MCF 10A (cell line): Measurements from ENCODE around the gene ELF1. TPM values are rescaled to one million over a fixed set of nuclear protein-coding genes. Genes with fewer than 3 reads are reported as not detected.
"Not testable (repeated sequence)": the region's sequence is repeated elsewhere in the genome, so short reads cannot be mapped to it uniquely, and the experiment has no call there.

Source experiments
- BruUV-seq: library from RNA; stranded (reverse); fragments of 400-500 nt; replicated peaks from 2 replicates; lab custom pipeline; 2021; lab: Mats Ljungman, UMichigan
- CTCF ChIA-PET: fragments of 300-600 bp; sonication (Branson Sonifier 250); formaldehyde crosslinking; extraction: SDS; loops from one replicate; lab custom pipeline; 2021; ENCODE audit warnings: antibody characterized with exemption, inconsistent platforms; lab: Yijun Ruan, JAX
- POLR2A ChIA-PET: fragments of 300-600, 350-650 bp; sonication (Branson Sonifier 250); formaldehyde crosslinking; extraction: SDS; loops from one replicate; lab custom pipeline; 2020; ENCODE audit warnings: antibody characterized with exemption, inconsistent platforms; lab: Yijun Ruan, JAX
- DNase-seq: peaks from one replicate; pipeline ENCODE4 v3.0.0-alpha.2; 2018; ENCODE audit not compliant: unreplicated experiment
- H3K27ac Mint-ChIP-seq: one replicate; pipeline ENCODE4 v1.8.0; 2022; ENCODE audit warnings: mild to moderate bottlenecking, low read depth, mixed read lengths; ENCODE audit not compliant: unreplicated experiment
- H3K27me3 Mint-ChIP-seq: one replicate; pipeline ENCODE4 v1.8.0; 2022; ENCODE audit warnings: mixed read lengths; ENCODE audit not compliant: insufficient read depth, unreplicated experiment
- H3K36me3 Mint-ChIP-seq: one replicate; pipeline ENCODE4 v1.8.0; 2022; ENCODE audit warnings: mild to moderate bottlenecking, moderate library complexity, mixed read lengths; ENCODE audit not compliant: insufficient read depth, unreplicated experiment
- H3K4me1 Mint-ChIP-seq: one replicate; pipeline ENCODE4 v1.8.0; 2022; ENCODE audit warnings: mixed read lengths; ENCODE audit not compliant: insufficient read depth, unreplicated experiment
- H3K4me3 Mint-ChIP-seq: one replicate; pipeline ENCODE4 v1.8.0; 2022; ENCODE audit warnings: mild to moderate bottlenecking, moderate library complexity, mixed read lengths; ENCODE audit not compliant: unreplicated experiment
- H3K9me3 Mint-ChIP-seq: one replicate; pipeline ENCODE4 v1.8.0; 2022; ENCODE audit warnings: mixed read lengths; ENCODE audit not compliant: unreplicated experiment
- intact Hi-C: fragments of 100-400 bp; cut with micrococcal nuclease; formaldehyde crosslinking; loops from 2 replicates; pipeline ENCODE4 v1.14.1; 2022
- total RNA-seq: library from RNA; stranded (reverse); gene quantifications from 2 replicates; pipeline ENCODE4 v1.2.3, GENCODE V29; 2022
- TF ChIP-seq, protein P1 (sequence below): fragments of 200-600 bp; IDR thresholded peaks from one replicate; pipeline ENCODE4 v1.8.0; 2022; ENCODE audit warnings: antibody characterized with exemption, mild to moderate bottlenecking; ENCODE audit not compliant: unreplicated experiment

ELF1 gene
- total RNA-seq, 1 experiment from 2014 or later = 73.7 TPM

- no peak for DNase-seq
- H3K27me3 Mint-ChIP-seq = no peaks in the 10 kb centered on the region
- H3K36me3 Mint-ChIP-seq = peaks cover 85% of the 10 kb centered on the region
- BruUV-seq = no TSS peak
- ChIA-PET CTCF (interaction anchor here (0.6 to 0.8 kb wide), 2 partner anchors 20 to 34 kb away, joined by 3 read pairs; no protein-coding TSS in a partner anchor), POLR2A (interaction anchor here (1.2 kb wide), 1 partner anchor 19 kb away, joined by 4 read pairs; no protein-coding TSS in a partner anchor)
- no peaks in the 10 kb centered on the region for H3K4me1 Mint-ChIP-seq
- TF ChIP-seq, protein P1, sequence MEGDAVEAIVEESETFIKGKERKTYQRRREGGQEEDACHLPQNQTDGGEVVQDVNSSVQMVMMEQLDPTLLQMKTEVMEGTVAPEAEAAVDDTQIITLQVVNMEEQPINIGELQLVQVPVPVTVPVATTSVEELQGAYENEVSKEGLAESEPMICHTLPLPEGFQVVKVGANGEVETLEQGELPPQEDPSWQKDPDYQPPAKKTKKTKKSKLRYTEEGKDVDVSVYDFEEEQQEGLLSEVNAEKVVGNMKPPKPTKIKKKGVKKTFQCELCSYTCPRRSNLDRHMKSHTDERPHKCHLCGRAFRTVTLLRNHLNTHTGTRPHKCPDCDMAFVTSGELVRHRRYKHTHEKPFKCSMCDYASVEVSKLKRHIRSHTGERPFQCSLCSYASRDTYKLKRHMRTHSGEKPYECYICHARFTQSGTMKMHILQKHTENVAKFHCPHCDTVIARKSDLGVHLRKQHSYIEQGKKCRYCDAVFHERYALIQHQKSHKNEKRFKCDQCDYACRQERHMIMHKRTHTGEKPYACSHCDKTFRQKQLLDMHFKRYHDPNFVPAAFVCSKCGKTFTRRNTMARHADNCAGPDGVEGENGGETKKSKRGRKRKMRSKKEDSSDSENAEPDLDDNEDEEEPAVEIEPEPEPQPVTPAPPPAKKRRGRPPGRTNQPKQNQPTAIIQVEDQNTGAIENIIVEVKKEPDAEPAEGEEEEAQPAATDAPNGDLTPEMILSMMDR = no peak
- H3K4me3 Mint-ChIP-seq = no peak overlapping the region
- H3K27ac Mint-ChIP-seq = no peak overlapping the region
- intact Hi-C loops = no loop called here
- H3K9me3 Mint-ChIP-seq = no peaks in the 10 kb centered on the region
Measured at GRCh38 chr13:40940841-40941240, 78.3 kb downstream of the ELF1 start.

- POLR2A ChIA-PET = interaction anchor here (1.1 kb wide), 1 partner anchor 12 kb away, joined by 4 read pairs; no protein-coding TSS in a partner anchor
- intact Hi-C loops = no loop called here
- Mint-ChIP-seq H3K27ac (peak overlapping the region; percentile 36), H3K27me3 (no peaks in the 10 kb centered on the region), H3K4me3 (no peak overlapping the region), H3K4me1 (no peaks in the 10 kb centered on the region), H3K36me3 (peaks cover 80% of the 10 kb centered on the region), H3K9me3 (no peaks in the 10 kb centered on the region)
- BruUV-seq = TSS peak; percentile 36
- no peak for DNase-seq
- TF ChIP-seq, protein P1 = no peak
- CTCF ChIA-PET = interaction anchor here (1.1 kb wide), 1 partner anchor 156 kb away, joined by 5 read pairs; no protein-coding TSS in a partner anchor
Measured at GRCh38 chr13:40933508-40934204, 85.5 kb downstream of the ELF1 start.

GRCh38 chr13:40932252-40932651 is 86.9 kb downstream of the ELF1 start:
- BruUV-seq = no TSS peak
- ChIA-PET CTCF (no interaction called here), POLR2A (no interaction called here)
- H3K27me3 Mint-ChIP-seq = no peaks in the 10 kb centered on the region
- no peak overlapping the region for H3K4me3 Mint-ChIP-seq
- DNase-seq = no peak
- intact Hi-C loops = no loop called here
- TF ChIP-seq, protein P1 = no peak
- H3K9me3 Mint-ChIP-seq = no peaks in the 10 kb centered on the region
- H3K36me3 Mint-ChIP-seq = peaks cover 85% of the 10 kb centered on the region
- no peak overlapping the region for H3K27ac Mint-ChIP-seq
- no peaks in the 10 kb centered on the region for H3K4me1 Mint-ChIP-seq

GRCh38 chr13:40931719-40932118 is 87.4 kb downstream of the ELF1 start:
- no peak for DNase-seq
- H3K27ac Mint-ChIP-seq = no peak overlapping the region
- ChIA-PET POLR2A (no interaction called here), CTCF (no interaction called here)
- H3K9me3 Mint-ChIP-seq = no peaks in the 10 kb centered on the region
- no peaks in the 10 kb centered on the region for H3K27me3 Mint-ChIP-seq
- no TSS peak for BruUV-seq
- no peak overlapping the region for H3K4me3 Mint-ChIP-seq
- H3K36me3 Mint-ChIP-seq = peaks cover 84% of the 10 kb centered on the region
- intact Hi-C loops = no loop called here
- TF ChIP-seq, protein P1 = no peak
- no peaks in the 10 kb centered on the region for H3K4me1 Mint-ChIP-seq

GRCh38 chr13:40929883-40930282 is 89.2 kb downstream of the ELF1 start:
- CTCF ChIA-PET = interaction anchor here (0.6 kb wide), 1 partner anchor 11 kb away, joined by 4 read pairs; no protein-coding TSS in a partner anchor
- not testable (repeated sequence) for H3K4me3 Mint-ChIP-seq

More at GRCh38 chr13:40929883-40930282, 89.2 kb downstream of the ELF1 start:
- H3K4me1 Mint-ChIP-seq, H3K27ac Mint-ChIP-seq, POLR2A ChIA-PET, BruUV-seq, DNase-seq, H3K9me3 Mint-ChIP-seq, H3K27me3 Mint-ChIP-seq: not testable (repeated sequence)
- peaks cover 68% of the 10 kb centered on the region for H3K36me3 Mint-ChIP-seq
- intact Hi-C loops = loop anchor here (10.0 kb wide), 1 partner anchor 1245 kb away; no protein-coding TSS in a partner anchor
